ENCODE results near the gene RGS19.

RGS19 gene

GRCh38 chr20:64064145-64064698 is 15.1 kb downstream of the RGS19 start:
- DNase-seq (ENCODE audit: low read depth, low spot score): peak; percentile 75

DNA sequence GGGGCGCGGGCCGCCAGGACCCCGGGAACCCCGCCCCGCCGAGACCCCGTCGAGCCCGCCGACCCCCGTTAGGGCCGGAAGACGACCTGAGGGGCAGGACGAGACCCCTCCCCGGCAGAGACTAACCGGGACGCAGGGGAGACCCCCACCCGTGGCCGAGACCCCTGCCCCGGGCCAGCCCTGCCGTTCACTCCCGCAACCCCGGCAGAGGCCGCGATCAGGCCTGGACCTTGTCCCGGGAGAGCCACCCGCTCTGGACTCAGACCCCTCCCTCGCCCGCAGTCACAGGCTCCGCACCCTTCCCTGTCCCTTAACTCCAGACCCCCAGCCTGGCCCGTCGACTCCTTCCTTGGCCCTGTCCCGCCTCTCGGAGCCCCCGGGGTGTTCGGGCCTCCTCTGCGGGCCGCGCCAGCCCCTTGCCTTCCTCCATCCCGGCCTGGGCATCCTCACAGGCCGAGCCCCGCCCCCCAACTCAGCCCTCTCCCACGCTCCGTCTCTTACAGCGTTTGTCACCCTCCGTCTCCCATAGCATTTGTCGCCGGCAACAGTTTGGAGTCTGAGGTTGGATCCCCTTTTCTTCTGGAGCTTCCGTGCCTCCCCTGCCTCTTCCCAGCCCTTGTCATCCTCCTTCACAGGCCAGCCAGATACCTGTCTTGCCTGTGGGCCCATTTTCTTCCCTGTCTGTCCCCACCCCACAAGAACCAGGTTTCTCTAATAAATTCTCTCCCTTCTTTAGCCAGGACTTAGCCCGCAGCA is 15.8 kb downstream of the RGS19 start:
- peak; percentile 47 for DNase-seq (ENCODE audit: low read depth, low spot score)

DNA sequence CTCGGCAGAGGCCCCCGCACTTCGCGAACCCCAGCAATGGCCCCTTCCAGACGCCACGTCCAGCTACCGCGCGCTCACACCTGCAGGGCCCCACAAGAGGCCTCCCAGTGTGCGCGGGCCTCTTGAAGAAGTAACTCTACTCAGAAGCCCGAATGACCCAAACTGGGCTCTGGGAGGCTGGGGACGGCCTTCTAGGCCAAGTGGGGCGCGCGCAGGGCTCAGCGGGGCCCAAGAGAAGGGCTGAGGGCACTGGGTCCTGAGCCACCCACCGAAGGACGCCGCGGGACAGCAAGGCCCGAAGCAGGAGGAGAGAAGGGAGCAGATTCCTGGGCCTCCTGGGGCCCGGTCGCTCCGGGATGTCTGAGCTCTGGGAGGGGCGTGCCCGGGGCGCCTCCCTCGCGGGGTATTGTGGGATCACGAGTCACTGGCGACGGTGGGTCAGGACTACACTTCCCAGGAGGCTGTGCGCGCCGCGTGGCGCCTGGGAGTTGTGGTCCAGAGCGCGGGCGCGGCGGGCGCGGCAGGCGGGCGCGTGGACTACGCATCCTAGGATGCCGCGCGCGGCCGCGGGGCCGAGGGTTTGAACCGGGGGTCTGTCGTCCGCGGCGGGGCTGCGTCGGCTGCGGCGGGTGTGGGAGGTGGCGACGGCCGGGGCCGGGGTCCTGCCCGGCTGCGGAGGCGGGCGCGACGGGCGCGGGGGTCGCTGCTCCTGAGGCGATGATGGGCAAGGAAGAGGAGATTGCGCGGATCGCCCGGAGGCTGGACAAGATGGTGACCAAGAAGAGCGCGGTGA is 16.5 kb downstream of the RGS19 start, which contains the start of gene TCEA2:
Gene TCEA2 (plus strand): TSS at position 603 of the 793 bp plus-strand sequence. CDS start 115 bp downstream, at position 718.
- peak; percentile 99 for DNase-seq (ENCODE audit: low read depth, low spot score)

DNA sequence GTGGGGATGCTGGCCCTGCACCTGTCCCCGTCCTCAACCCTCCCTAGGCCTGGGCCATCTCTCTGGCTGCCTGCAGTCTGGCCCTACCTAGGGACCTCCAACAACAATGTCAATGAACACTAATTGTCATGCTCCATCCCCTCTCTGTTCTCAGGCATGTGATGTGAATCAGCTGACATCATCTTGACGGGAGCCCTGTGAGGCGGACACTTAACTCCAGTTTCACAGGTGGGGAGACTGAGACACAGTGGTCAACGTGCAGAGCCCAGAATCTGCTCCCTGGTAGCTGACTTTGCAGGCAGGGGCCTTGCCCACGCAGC is 17.1 kb downstream of the RGS19 start:
- no peak for DNase-seq (ENCODE audit: low read depth, low spot score)

DNA sequence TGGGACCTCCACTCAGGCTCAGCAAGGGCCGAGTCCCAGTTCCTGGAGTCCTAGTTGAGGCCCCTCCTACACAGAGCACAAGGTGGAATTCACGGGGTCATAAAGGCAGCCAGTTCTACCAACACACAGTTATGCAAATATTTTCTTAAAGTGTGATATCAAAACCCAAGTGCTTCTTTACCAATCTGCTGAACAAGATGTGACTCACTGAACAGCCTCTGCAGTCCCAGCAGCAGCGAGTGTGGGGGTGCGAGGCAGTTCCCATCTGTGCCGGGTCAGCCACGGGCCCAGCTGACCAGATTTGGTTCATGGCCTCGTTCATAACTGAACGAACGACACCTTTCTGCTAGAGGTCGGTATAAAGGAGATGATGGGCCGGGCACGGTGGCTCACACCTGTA is 20.8 kb downstream of the RGS19 start:
- DNase-seq (ENCODE audit: low read depth, low spot score): peak; percentile 51

DNA sequence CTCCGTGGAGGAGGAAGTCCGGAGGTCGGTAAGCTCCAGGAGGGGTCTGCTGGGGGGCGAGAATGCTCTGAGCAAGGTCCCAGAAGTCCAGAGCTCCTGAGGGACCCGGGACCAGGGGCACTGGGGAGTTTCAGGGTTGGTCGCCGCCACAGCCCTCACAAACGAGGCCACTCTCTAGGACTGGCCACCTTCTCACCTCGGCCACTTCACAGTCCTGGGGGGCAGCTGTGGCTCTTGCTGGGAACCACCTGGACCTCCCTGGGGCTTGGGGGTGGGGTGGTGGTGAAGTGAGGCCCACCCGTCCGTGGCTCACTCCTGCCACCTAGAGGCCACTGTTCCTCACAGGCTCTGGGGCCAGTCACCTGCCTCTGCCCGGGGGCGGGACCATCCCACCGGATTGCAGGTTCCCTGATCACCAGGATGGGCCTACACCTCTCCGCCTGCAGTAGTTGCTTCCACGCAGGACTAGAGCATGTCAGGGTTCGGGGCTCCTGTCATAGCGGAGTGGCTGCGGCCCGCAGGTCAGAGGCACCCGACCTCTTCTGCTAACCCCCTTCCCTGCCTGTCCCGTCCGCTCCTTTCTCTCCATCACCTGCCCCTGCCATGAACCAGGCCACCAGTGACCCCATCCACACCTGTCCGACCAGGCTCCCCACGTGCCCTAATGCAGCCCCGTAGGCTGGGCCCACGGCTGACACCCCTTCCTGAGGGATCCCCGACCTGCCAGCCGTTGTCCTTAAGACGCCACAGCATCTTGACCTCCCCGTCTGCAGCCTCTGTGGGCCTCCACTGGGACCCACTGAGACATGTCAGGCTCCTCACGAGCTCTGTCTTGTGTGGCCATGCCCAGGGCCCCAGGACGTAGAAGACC is 21.5 kb downstream of the RGS19 start:
- DNase-seq (ENCODE audit: low read depth, low spot score): peak; percentile 84

DNA sequence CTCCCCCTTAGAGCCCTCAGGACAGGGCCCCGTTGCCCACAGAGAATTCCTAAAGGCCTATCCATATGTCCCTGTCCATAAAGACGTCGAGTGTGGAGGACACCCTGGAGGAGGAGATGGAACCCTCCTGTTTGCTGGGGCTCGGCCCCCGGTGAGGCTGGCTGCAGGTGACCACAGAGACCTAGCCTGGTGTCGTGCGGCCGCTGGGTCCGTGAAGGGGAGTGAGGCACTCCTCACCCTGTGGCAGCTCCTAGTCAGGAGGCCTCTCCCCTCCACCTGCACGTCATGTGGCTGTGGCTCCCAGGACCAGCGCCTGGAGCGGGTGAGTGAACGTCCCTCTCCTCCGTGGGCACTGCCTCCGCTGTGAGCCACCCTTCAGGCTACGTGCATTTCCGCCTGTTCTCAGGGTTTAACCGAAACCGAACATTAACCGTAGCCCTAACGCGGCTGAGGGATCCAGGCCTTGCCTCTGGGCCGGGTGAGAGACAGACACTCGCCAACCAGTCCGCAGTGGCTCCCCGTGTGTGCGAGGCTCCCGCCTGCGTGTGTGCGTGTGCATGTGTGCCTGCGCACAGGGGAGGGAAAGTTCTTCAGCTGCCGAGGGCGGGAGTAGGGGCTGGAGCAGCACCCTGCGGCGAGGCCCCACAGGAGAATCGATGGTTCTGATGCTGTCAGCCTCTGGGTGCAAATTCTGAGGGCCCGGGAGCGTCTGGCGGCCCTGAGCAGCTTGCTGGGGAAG is 22.3 kb downstream of the RGS19 start:
- DNase-seq (ENCODE audit: low read depth, low spot score): no peak

DNA sequence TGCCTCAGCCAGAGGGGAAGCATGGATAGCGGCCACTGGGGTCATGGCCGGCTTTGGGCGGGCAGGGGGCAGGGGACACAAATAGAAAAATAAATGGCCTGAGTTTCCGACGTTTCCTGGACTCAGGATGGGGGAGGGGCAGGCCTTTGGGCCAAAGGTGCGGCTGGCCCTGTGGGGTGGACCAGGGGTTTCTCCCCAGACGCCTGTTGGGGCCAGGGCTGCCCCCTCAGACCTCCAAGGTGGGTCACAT is 22.8 kb downstream of the RGS19 start:
- no peak for DNase-seq (ENCODE audit: low read depth, low spot score)

DNA sequence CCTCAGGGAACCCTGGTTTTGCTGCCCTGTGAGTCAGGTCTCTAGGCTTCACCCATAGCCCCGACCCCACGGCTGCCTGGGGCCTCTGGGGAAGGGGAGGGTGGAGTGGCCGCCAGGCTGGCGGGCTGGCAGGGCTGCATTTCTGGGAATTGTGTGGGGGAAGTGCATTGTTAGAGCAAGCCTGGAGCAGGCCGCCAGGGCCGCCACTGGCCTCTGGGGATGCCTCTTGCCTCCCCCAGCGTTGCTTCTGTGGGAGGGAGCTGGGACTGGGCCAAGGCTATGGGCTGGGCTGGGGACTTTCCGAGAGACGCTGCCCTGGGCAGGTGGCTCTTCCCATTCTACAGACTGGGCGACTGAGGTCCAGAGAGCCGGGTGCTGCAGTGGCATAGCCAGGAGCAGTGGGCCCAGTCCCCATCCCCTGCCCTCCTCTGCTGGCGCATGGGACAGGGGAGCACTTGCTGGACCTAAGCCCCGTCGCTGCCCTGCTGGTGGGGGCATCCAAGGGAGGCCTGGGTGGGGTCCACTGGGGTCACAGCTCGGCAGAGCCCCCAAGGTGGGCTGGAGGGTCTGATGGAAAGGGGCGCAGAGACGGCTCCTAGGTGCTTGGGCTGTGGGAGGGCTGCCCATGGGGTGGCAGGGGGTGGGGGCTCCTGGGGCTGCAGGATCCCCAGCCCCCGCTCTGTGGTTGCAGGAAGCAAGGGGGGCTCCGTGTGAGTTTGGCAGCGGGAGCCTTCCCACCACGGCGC is 23.3 kb downstream of the RGS19 start:
- peak; percentile 78 for DNase-seq (ENCODE audit: low read depth, low spot score)

DNA sequence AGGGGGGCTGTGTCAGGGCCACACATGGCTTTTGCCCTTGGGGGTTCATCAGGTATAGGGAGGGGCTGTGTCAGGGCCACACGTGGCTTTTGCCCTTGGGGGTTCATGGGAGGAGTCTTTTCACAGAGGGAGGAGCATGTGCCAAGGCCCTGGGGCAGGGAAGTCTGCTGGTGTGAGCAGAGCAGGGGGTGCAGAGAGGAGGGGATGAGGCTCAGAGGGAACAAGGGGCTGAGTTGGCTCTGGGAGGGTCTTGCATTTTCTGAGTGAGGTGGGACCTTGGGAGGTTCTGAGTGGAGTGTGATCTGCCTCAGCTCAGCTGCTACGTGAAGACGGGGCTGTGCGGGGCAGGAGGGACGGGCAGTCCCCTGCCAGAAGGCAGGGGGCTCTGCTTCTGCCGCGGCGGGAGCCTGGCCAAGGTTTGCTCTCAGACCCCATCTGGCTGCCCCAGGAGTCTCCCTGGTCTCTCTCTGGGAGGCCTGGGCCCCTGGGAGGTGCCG is 23.9 kb downstream of the RGS19 start:
- no peak for DNase-seq (ENCODE audit: low read depth, low spot score)

- peak; percentile 58 for DNase-seq (ENCODE audit: low read depth, low spot score)
These were observed 25.3 kb downstream of the RGS19 start for GRCh38 chr20:64053841-64054661.

DNA sequence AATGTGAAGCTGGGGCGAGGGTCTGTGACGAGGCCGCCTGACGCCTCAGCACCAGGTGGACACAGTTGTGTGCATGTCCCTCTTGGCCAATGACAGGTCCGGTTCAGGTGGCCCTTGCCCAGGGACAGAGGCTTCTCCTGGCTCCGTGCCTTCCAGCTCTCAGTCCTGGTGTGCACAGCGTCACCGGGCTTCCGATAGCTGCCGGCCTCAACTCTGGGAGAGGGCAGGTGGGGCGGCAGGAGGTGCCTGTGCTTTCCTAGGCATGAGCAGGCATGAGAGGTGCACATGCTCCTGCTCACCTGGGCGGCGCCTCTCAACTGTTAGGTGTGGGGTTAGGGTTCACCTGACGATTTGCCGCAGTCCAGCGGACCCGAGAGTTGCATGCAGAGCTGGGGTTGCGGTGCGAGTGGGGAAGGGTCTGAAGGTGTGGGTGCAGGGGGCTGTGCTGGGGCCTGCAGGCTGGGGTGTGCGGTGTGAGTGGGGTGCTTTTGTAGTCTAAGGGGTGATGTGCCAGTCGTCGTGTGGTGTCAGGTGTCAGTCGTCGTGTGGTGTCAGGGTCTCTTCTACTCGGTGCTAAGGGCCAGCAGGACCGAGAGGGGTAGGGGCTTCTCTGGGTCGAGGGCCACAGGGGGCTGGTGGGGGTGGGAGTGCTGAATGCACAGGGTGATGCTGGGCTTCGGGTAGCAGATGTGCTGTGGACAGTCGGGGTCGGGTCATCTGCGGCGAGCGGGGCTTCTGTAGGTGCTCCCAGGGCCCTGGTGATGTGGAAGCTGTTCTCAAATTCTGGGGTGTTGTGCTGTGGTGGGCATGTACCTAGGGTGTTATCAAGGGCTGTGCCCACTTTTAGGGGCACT is 26.1 kb downstream of the RGS19 start:
- no peak for DNase-seq (ENCODE audit: low read depth, low spot score)

- no peak for DNase-seq (ENCODE audit: low read depth, low spot score)
These were observed 27.0 kb downstream of the RGS19 start for GRCh38 chr20:64052326-64052722.

DNA sequence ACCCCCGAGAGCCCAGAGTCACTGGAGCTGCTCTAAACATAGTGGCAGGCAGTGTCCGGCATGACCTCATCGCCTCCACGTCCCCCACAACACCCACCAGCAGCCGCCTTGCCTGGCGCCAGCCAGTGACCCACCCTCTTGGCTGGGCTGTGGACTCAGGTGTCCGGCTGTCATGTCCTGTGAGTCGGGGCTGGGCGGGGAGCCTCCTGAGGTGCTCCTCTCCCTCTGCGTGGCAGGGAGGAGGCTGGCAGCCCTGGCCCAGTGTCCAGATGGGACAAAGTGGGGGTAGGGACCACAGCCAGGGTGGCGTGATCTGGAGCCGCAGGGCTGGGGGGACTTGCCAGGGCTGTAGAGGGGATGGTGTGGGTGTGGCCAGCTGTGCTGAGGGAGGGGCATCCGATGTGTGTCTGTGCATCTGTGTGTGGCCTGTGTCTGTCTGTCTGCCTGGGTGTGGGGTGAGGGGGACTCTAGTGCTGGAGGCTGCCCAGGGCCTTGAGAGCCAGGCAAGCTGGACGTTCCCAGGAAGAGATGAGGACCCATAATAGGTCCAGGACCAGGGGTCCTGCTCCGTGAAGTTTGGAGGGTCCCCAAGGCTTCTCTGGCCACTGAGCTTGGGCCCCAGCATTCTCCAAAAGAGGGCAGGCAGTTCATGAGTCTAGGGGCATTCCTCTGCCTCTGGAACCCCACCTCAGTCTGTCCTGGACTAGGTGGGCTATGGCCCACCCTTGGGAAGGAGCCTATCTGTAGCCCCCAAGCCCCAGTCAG is 27.6 kb downstream of the RGS19 start:
- DNase-seq (ENCODE audit: low read depth, low spot score): no peak

- DNase-seq (ENCODE audit: low read depth, low spot score): no peak
These were observed 28.3 kb downstream of the RGS19 start for GRCh38 chr20:64051033-64051452.

DNA sequence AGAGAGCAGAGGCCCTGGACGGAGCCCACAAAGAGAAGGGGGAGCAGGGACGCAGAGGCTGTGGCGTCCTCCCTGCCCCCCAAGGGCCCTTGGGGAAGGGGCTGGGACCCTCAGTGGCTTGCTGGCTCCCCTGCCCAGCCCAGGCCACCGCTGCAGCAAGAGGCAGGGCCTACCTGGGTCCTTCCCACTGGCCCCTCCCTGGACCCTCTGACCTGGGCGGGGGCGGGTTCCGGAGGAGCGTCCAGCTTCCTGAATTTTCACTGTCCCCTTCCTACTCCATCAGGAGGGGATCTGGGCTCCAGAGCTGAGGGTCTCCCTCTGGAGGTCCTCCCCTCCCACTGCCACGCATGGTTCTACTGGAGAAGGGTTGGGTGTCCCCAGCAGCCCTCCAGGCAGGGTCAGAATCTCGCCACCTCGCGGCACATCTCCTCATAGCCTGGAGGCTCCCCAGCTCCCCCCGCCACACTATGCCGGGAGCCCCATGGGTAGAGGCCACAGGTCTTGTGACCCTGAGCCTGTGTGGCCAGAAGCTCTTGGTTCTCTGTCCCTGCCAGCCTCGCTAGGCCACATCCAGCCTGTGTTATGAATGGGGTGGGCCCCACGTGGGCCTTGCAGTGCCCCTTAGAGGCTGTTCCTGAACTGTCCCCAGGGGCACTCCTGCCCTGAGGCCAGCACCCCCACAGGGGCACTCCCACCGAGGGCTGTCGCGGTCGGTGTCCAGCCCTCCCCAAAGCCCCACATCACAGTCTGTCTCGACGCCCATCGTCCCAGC is 28.9 kb downstream of the RGS19 start:
- no peak for DNase-seq (ENCODE audit: low read depth, low spot score)

GRCh38 chr20:64049878-64050260 is 29.4 kb downstream of the RGS19 start:
- no peak for DNase-seq (ENCODE audit: low read depth, low spot score)
